GM19328 (cell line): ENCODE measurements around the gene TRPV3.
"Not testable (repeated sequence)": the region's sequence is repeated elsewhere in the genome, so short reads cannot be mapped to it uniquely, and the experiment has no call there.

Experiments used
- ATAC-seq: cut with Tn5 transposase; IDR thresholded peaks from one replicate; pipeline ENCODE4 v1.9.1; 2021; ENCODE audit warnings: mild to moderate bottlenecking, moderate library complexity; ENCODE audit not compliant: unreplicated experiment

TRPV3 gene

GRCh38 chr17:3574231-3574630, 16.6 kb upstream of the TRPV3 start:
- no peak for ATAC-seq

- ATAC-seq: no peak
Measured at GRCh38 chr17:3573246-3574100, 15.9 kb upstream of the TRPV3 start.

GRCh38 chr17:3572231-3572630, 14.6 kb upstream of the TRPV3 start:
- no peak for ATAC-seq

GRCh38 chr17:3571043-3571900, 13.7 kb upstream of the TRPV3 start:
- ATAC-seq: no peak

- ATAC-seq: no peak
Measured at GRCh38 chr17:3569534-3570137, 12.0 kb upstream of the TRPV3 start.

- ATAC-seq: no peak
Measured at GRCh38 chr17:3566551-3566950, 8.9 kb upstream of the TRPV3 start.

- no peak for ATAC-seq
Measured at GRCh38 chr17:3565143-3565542, 7.5 kb upstream of the TRPV3 start.

GRCh38 chr17:3564241-3564640, 6.6 kb upstream of the TRPV3 start:
- not testable (repeated sequence) for ATAC-seq

- ATAC-seq: no peak
Measured at GRCh38 chr17:3559270-3559645, 1.6 kb upstream of the TRPV3 start.

GRCh38 chr17:3558603-3559269, 1.1 kb upstream of the TRPV3 start:
- ATAC-seq: peak; percentile 75

GRCh38 chr17:3556916-3557767, 470 bp downstream of the TRPV3 start:
- no peak for ATAC-seq

- no peak for ATAC-seq
Measured at GRCh38 chr17:3556239-3556915, 1.2 kb downstream of the TRPV3 start.

- no peak for ATAC-seq
Measured at GRCh38 chr17:3555189-3555796, 2.3 kb downstream of the TRPV3 start.

- no peak for ATAC-seq
Measured at GRCh38 chr17:3554440-3554839, 3.2 kb downstream of the TRPV3 start.

GRCh38 chr17:3553419-3554401, 3.9 kb downstream of the TRPV3 start:
- ATAC-seq: no peak

GRCh38 chr17:3552916-3553315, 4.7 kb downstream of the TRPV3 start:
- ATAC-seq: no peak

GRCh38 chr17:3551189-3551588, 6.4 kb downstream of the TRPV3 start:
- no peak for ATAC-seq

GRCh38 chr17:3549610-3550162, 7.9 kb downstream of the TRPV3 start:
- no peak for ATAC-seq
